Measurements from ENCODE around the gene GAS2. TPM values are rescaled to one million over a fixed set of nuclear protein-coding genes. Genes with fewer than 3 reads are reported as not detected.
"Not testable (repeated sequence)": the region's sequence is repeated elsewhere in the genome, so short reads cannot be mapped to it uniquely, and the experiment has no call there.

GAS2 gene
- 3.3 TPM for total RNA-seq

- no peak for DNase-seq (ENCODE audit: low spot score)
Measured at GRCh38 chr11:22666325-22666687, at the start of gene GAS2. GAS2 (plus strand) TSS chr11:22666611; CDS start chr11:22674870, 8,259 bp downstream.

- DNase-seq (ENCODE audit: low spot score): no peak
Measured at GRCh38 chr11:22617868-22618267, 48.5 kb upstream of the GAS2 start.

- peak; percentile 64 for DNase-seq (ENCODE audit: low spot score)
Measured at GRCh38 chr11:22624742-22625447, 41.5 kb upstream of the GAS2 start.

- DNase-seq (ENCODE audit: low spot score): peak; percentile 98
Measured at GRCh38 chr11:22625448-22626287, 40.7 kb upstream of the GAS2 start, which contains the start of gene FANCF. FANCF (minus strand) TSS chr11:22625823; CDS start chr11:22625810, 13 bp downstream.

GRCh38 chr11:22626573-22627239, 39.7 kb upstream of the GAS2 start:
- DNase-seq (ENCODE audit: low spot score): no peak

GRCh38 chr11:22627421-22627820, 39.0 kb upstream of the GAS2 start:
- DNase-seq (ENCODE audit: low spot score): no peak

GRCh38 chr11:22633354-22633902, 33.0 kb upstream of the GAS2 start:
- DNase-seq (ENCODE audit: low spot score): no peak

- DNase-seq (ENCODE audit: low spot score): peak; percentile 43
Measured at GRCh38 chr11:22634897-22635629, 31.3 kb upstream of the GAS2 start.

- no peak for DNase-seq (ENCODE audit: low spot score)
Measured at GRCh38 chr11:22635689-22636088, 30.7 kb upstream of the GAS2 start.

GRCh38 chr11:22640862-22641261, 25.5 kb upstream of the GAS2 start:
- no peak for DNase-seq (ENCODE audit: low spot score)

GRCh38 chr11:22641559-22641958, 24.9 kb upstream of the GAS2 start:
- no peak for DNase-seq (ENCODE audit: low spot score)

- DNase-seq (ENCODE audit: low spot score): not testable (repeated sequence)
Measured at GRCh38 chr11:22652346-22652745, 14.1 kb upstream of the GAS2 start.

GRCh38 chr11:22656130-22656529, 10.3 kb upstream of the GAS2 start:
- no peak for DNase-seq (ENCODE audit: low spot score)

- no peak for DNase-seq (ENCODE audit: low spot score)
Measured at GRCh38 chr11:22657101-22657694, 9.2 kb upstream of the GAS2 start.

GRCh38 chr11:22659783-22660182, 6.6 kb upstream of the GAS2 start:
- no peak for DNase-seq (ENCODE audit: low spot score)

GRCh38 chr11:22666688-22667439, 453 bp downstream of the GAS2 start:
- DNase-seq (ENCODE audit: low spot score): no peak

- DNase-seq (ENCODE audit: low spot score): no peak
Measured at GRCh38 chr11:22668005-22668796, 1.8 kb downstream of the GAS2 start.

- no peak for DNase-seq (ENCODE audit: low spot score)
Measured at GRCh38 chr11:22669368-22669767, 3.0 kb downstream of the GAS2 start.

GRCh38 chr11:22670830-22671229, 4.4 kb downstream of the GAS2 start:
- no peak for DNase-seq (ENCODE audit: low spot score)

All from mucosa of gallbladder (tissue), 1 donor.